Endothelial cell of umbilical vein (primary cell): Measurements from ENCODE around the gene HIP1. TPM values are rescaled to one million over a fixed set of nuclear protein-coding genes. Genes with fewer than 3 reads are reported as not detected.

Source experiments
- BruUV-seq: library from RNA; stranded (reverse); fragments of 400-500 nt; replicated peaks from 2 replicates; lab custom pipeline; 2021; lab: Mats Ljungman, UMichigan
- CTCF ChIA-PET: fragments of 300-600, 350-600 bp; sonication (Branson Sonifier 250); formaldehyde crosslinking; loops from one replicate; lab custom pipeline; 2021; ENCODE audit warnings: antibody characterized with exemption, inconsistent platforms; lab: Charles Lee
- POLR2A ChIA-PET: fragments of 300-600, 350-600 bp; sonication (Branson Sonifier 250); formaldehyde crosslinking; loops from one replicate; lab custom pipeline; 2021; ENCODE audit warnings: antibody characterized with exemption, inconsistent platforms; lab: Charles Lee
- DNase-seq: peaks from one replicate; pipeline ENCODE4 v3.0.0-alpha.2; 2011; ENCODE audit warnings: low read depth, low spot score
- FAIRE-seq: peaks from 2 replicates; lab custom pipeline; 2011; peaks lifted over from hg19 to GRCh38; lab: Jason Lieb, UNC
- H2AFZ ChIP-seq: 2 replicates; pipeline ENCODE4 v1.6.0; 2012; ENCODE audit warnings: low read depth, low read length, control low read depth, inconsistent platforms
- H3K27ac ChIP-seq: 2 replicates; pipeline ENCODE4 v1.5.1; 2011; ENCODE audit warnings: low read depth, mild to moderate bottlenecking, control low read depth, low read length, moderate library complexity; ENCODE audit not compliant: insufficient read depth
- H3K27me3 ChIP-seq, 2 experiments: 2 replicates each; pipeline versions ENCODE4 v1.6.0 to v1.6.1; 2011; ENCODE audit warnings: low read length in 2 of 2, mixed read lengths in 1 of 2; ENCODE audit not compliant: control insufficient read depth in 2 of 2, insufficient read depth in 2 of 2
- H3K36me3 ChIP-seq, 2 experiments: 2 replicates in 1 of 2; 3 replicates in 1 of 2; pipeline ENCODE4 v1.5.1; 2011; ENCODE audit warnings: low read length in 2 of 2, mild to moderate bottlenecking in 1 of 2, moderate library complexity in 1 of 2; ENCODE audit not compliant: control insufficient read depth in 2 of 2, insufficient read depth in 2 of 2; ENCODE audit errors: extremely low read depth in 1 of 2
- H3K4me1 ChIP-seq: 3 replicates; pipeline ENCODE4 v1.5.1; 2011; ENCODE audit warnings: mild to moderate bottlenecking, low read length; ENCODE audit not compliant: control insufficient read depth, insufficient read depth; ENCODE audit errors: extremely low read depth
- H3K4me2 ChIP-seq: 2 replicates; pipeline ENCODE4 v1.6.1; 2011; ENCODE audit warnings: low read length, control low read depth, mixed read lengths; ENCODE audit not compliant: insufficient read depth
- H3K4me3 ChIP-seq, 3 experiments: fragments of 200-600 bp in 1 of 3; sonication (generic), shearing (Covaris generic) in 1 of 3; replicated peaks in 1 of 3; 2 replicates each; pipeline ENCODE4 v1.5.1; 2011 to 2016; ENCODE audit warnings: control low read depth in 3 of 3, low read length in 3 of 3, mild to moderate bottlenecking in 2 of 3, inconsistent platforms in 1 of 3, low read depth in 1 of 3, moderate library complexity in 1 of 3; ENCODE audit not compliant: insufficient read depth in 1 of 3
- H3K79me2 ChIP-seq: 2 replicates; pipeline ENCODE4 v1.6.0; 2012; ENCODE audit warnings: low read length, inconsistent platforms; ENCODE audit not compliant: control insufficient read depth, insufficient read depth
- H3K9ac ChIP-seq: replicated peaks from 2 replicates; pipeline ENCODE3; 2011; ENCODE audit warnings: low read length, control low read depth; ENCODE audit not compliant: insufficient read depth; ENCODE audit errors: extremely low read depth
- H3K9me1 ChIP-seq: replicated peaks from 3 replicates; pipeline ENCODE4 v1.6.0; 2011; ENCODE audit warnings: mild to moderate bottlenecking, low read length; ENCODE audit not compliant: control insufficient read depth, insufficient read depth; ENCODE audit errors: extremely low read depth
- H3K9me3 ChIP-seq: replicated peaks from 2 replicates; pipeline ENCODE4 v1.5.1; 2012; ENCODE audit warnings: low read length, inconsistent platforms; ENCODE audit not compliant: control insufficient read depth, insufficient read depth
- H4K20me1 ChIP-seq: replicated peaks from 2 replicates; pipeline ENCODE3; 2011; ENCODE audit warnings: mild to moderate bottlenecking, low read length; ENCODE audit not compliant: control insufficient read depth, insufficient read depth; ENCODE audit errors: extremely low read depth
- EZH2 ChIP-seq: IDR thresholded peaks from 2 replicates; pipeline ENCODE4 v1.6.1; 2012; ENCODE audit warnings: borderline replicate concordance, low read depth, mild to moderate bottlenecking, moderate library complexity, low read length, inconsistent platforms; ENCODE audit not compliant: severe bottlenecking
- FOS ChIP-seq: IDR thresholded peaks from 2 replicates; pipeline ENCODE4 v1.6.1; 2011; ENCODE audit warnings: mild to moderate bottlenecking, low read length, moderate library complexity, borderline replicate concordance; ENCODE audit not compliant: insufficient read depth
- GATA2 ChIP-seq: IDR thresholded peaks from 2 replicates; pipeline ENCODE4 v1.7.0; 2011; ENCODE audit warnings: low read depth, mild to moderate bottlenecking, moderate library complexity, mixed read lengths, low read length; ENCODE audit not compliant: insufficient read length, insufficient read depth
- JUN ChIP-seq: IDR thresholded peaks from 2 replicates; pipeline ENCODE4 v1.6.1; 2011; ENCODE audit warnings: borderline replicate concordance, low read depth; ENCODE audit not compliant: insufficient read length, insufficient read depth
- MYC ChIP-seq: IDR thresholded peaks from one replicate; pipeline ENCODE4 v1.6.1; 2011; ENCODE audit warnings: mild to moderate bottlenecking, low read depth, low read length
- POLR2A ChIP-seq: IDR thresholded peaks from 2 replicates; pipeline ENCODE4 v1.6.1; 2012; ENCODE audit warnings: low read depth, mild to moderate bottlenecking, control low read depth, low read length
- POLR2AphosphoS5 ChIP-seq: IDR thresholded peaks from 2 replicates; pipeline ENCODE4 v1.6.1; 2012; ENCODE audit warnings: low read depth, mild to moderate bottlenecking, control low read depth, low read length, moderate library complexity; ENCODE audit not compliant: insufficient read depth
- dilution Hi-C: fragments of 300-500 bp; cut with MboI; formaldehyde crosslinking; loops from one replicate; pipeline ENCODE4 v1.15.0; 2019; ENCODE audit warnings: low sequenced_read_pairs; ENCODE audit not compliant: extremely low pct_ligation_motif_present
- intact Hi-C: fragments of 100-400 bp; cut with micrococcal nuclease; formaldehyde crosslinking; loops from one replicate; pipeline ENCODE4 v1.10.0; 2022
- polyA plus RNA-seq, 4 experiments: library from polyadenylated mRNA; depleted of rRNA in 3 of 4; stranded (reverse) in 3 of 4; unstranded in 1 of 4; fragments of >200 nt; gene quantifications; 2 replicates each; pipeline versions ENCODE4 v1.2.1 to v1.2.3, GENCODE V29; 2011 to 2012; ENCODE audit warnings: missing spikeins in 1 of 4
- total RNA-seq: library from RNA; stranded (reverse); gene quantifications from 2 replicates; pipeline ENCODE4 v1.2.3, GENCODE V29; 2021
- TF ChIP-seq, protein P1 (sequence below), 2 donors: IDR thresholded peaks; 1 replicate in 1 of 2; 2 replicates in 1 of 2; pipeline ENCODE4 v1.5.1; 2011; ENCODE audit warnings: low read length in 2 of 2, mild to moderate bottlenecking in 2 of 2, moderate library complexity in 2 of 2, control low read depth in 1 of 2, inconsistent platforms in 1 of 2, low read depth in 1 of 2; ENCODE audit not compliant: insufficient read depth in 1 of 2; ENCODE audit errors: extremely low read depth in 1 of 2
- TF ChIP-seq, protein P2 (sequence below): IDR thresholded peaks from 2 replicates; pipeline ENCODE4 v1.6.1; 2011; ENCODE audit not compliant: insufficient read depth, insufficient read length

Gene HIP1
- total and polyA plus RNA-seq, 2 donors (not counting 3 experiments of a cell fraction or from before 2014, with no cell fraction given) = 23.7 to 47.6 TPM

GRCh38 chr7:75758491-75758890 lies 19.8 kb upstream of the HIP1 start:
- intact Hi-C loops = loop anchor here (5.0 kb wide), 1 partner anchor 116 kb away; no protein-coding TSS in a partner anchor
- Histone ChIP-seq H4K20me1 (no peaks in the 10 kb centered on the region), H2AFZ (no peak overlapping the region), H3K27ac (no peak overlapping the region), H3K4me3 (no peak overlapping the region), H3K9me1 (no peaks in the 10 kb centered on the region), H3K9me3 (no peaks in the 10 kb centered on the region), H3K9ac (no peak overlapping the region), H3K27me3 (no peaks in the 10 kb centered on the region), H3K79me2 (no peaks in the 10 kb centered on the region), H3K4me1 (no peaks in the 10 kb centered on the region), H3K36me3 (no peaks in the 10 kb centered on the region), H3K4me2 (no peak overlapping the region)
- DNase-seq = no peak
- TF ChIP-seq, protein P1, sequence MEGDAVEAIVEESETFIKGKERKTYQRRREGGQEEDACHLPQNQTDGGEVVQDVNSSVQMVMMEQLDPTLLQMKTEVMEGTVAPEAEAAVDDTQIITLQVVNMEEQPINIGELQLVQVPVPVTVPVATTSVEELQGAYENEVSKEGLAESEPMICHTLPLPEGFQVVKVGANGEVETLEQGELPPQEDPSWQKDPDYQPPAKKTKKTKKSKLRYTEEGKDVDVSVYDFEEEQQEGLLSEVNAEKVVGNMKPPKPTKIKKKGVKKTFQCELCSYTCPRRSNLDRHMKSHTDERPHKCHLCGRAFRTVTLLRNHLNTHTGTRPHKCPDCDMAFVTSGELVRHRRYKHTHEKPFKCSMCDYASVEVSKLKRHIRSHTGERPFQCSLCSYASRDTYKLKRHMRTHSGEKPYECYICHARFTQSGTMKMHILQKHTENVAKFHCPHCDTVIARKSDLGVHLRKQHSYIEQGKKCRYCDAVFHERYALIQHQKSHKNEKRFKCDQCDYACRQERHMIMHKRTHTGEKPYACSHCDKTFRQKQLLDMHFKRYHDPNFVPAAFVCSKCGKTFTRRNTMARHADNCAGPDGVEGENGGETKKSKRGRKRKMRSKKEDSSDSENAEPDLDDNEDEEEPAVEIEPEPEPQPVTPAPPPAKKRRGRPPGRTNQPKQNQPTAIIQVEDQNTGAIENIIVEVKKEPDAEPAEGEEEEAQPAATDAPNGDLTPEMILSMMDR (IDR thresholded peaks at IDR 0.05; ENCODE audit: extremely low read depth in 1 of 2, insufficient read depth in 1 of 2, low read depth in 1 of 2, low read length in 2 of 2) = no peak
- TF ChIP-seq MYC = no peak
- no peak for TF ChIP-seq POLR2AphosphoS5
- TF ChIP-seq POLR2A = no peak
- TF ChIP-seq, protein P2, sequence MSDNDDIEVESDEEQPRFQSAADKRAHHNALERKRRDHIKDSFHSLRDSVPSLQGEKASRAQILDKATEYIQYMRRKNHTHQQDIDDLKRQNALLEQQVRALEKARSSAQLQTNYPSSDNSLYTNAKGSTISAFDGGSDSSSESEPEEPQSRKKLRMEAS = no peak
- no peak for TF ChIP-seq GATA2
- no peak for TF ChIP-seq JUN
- TF ChIP-seq FOS = no peak
- no peak for TF ChIP-seq EZH2
- FAIRE-seq = no peak
- BruUV-seq = no TSS peak
- ChIA-PET CTCF (interaction anchor here (1.0 to 1.6 kb wide), 2 partner anchors 159 to 262 kb away, joined by 3 to 5 read pairs; no protein-coding TSS in a partner anchor), POLR2A (no interaction called here)
- dilution Hi-C loops = no loop called here
